Posterior cingulate gyrus (tissue), 11 donors: ENCODE data around the gene KRTAP4-3.
"Not testable (repeated sequence)": the region's sequence is repeated elsewhere in the genome, so short reads cannot be mapped to it uniquely, and the experiment has no call there.

Experiments used
- DNase-seq, 10 donors: peaks; one replicate each; pipeline versions ENCODE4 v3.0.0 to v3.0.0-alpha.2; 2020 to 2021; ENCODE audit warnings: mixed read lengths in 3 of 10
- intact Hi-C: fragments of 100-400 bp; cut with DNase I; formaldehyde crosslinking; loops from one replicate; pipeline ENCODE4 v1.15.1; 2023

Gene KRTAP4-3

DNA sequence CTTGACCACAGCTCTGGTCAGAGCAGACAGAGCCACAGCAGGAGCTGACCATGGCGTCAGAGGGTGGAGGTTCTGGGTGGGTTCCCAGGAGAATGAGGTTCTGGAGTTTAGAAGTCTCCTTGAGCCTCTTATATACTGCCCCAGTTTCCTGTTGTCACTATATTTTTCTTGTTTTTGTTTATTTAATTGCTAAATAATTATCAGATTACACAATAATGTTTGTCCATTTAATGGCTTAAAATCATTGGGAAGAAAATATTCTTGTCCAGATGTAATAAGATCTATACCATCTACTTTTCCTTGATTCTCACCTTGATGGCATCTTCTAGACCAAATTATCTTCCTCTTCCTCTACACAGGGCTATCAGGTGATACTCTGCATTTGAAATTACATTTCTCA, at the start of gene KRTAP4-3:
Gene KRTAP4-3 (minus strand): TSS at position 101 of the 400 bp plus-strand sequence. CDS start 49 bp downstream, at position 52.
- intact Hi-C loops = no loop called here
- DNase-seq = no peak

DNA sequence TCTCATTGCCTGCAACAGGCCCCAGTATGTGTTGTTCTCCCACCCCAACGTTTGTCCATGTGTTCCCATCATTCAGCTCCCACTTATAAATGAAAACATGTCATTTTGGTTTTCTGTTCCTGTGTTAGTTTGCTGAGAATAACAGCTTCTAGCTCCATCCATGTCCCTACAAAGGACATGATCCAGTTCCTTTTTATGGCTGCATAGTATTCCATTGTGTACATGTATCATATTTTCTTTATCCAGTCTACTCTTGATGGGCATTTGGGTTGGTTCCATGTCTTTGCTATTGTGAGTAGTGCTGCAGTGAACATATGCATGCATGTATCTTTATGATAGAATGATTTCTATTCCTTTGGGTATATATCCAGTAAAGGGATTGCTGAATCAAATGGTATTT, 47.7 kb upstream of the KRTAP4-3 start:
- intact Hi-C loops = no loop called here
- no peak for DNase-seq

DNA sequence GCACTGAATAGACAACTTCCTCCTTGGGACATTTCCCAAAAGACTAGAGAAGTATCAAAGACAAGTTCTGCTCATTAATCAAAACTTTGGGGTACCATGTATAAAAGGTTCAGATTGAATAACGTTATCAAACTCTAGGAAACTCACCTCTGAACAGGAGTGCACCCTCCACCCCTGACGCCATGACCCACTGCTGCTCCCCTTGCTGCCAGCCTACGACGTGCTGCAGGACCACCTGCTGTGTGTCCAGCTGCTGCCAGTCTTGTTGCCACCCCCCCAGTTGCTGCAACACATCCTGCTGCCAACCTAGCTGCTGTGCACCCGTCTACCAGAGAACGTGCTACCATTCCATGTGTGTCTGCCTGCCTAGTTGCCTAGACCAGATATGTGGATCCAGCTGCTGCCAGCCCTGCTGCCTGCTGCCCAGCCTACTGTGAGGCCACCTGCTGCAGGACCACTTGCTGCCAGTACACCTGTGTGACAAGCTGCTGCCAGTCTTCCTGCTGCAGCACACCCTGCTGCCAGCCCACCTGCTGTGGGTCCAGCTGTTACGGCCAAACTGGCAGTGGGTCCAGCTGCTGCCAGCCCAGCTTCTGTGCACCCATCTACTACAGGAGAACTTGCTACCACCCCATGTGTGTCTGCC, 44.6 kb upstream of the KRTAP4-3 start:
- intact Hi-C loops = no loop called here
- DNase-seq = no peak

DNA sequence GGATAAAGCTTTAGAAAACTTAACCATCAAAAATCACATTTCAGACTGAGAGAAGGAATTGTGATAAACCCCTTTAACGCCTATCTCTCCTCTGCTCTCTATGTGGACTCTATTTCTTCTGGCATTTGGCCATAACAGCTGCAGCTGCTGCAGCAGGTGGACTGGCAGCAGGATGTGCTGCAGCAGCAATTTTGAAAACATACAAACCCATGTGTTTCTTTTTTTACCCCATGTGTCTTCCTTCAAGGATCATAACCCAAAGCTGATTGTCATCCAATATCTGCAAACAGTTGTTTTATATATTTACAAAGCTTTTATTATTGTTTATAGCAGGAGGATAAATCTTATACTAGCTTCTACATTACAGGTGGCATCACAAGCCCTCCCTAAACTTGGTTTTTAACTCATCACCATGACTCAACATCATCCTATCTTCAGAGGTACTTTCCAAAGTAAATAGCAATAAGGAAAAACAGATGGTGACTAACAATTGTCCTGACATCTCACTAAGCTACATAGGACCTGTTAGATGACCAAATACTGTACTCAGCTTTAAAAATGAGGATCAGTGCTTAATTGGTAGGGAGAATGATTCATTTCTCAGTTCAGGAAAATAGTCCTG, 43.9 kb upstream of the KRTAP4-3 start:
- DNase-seq = no peak
- intact Hi-C loops = no loop called here

DNA sequence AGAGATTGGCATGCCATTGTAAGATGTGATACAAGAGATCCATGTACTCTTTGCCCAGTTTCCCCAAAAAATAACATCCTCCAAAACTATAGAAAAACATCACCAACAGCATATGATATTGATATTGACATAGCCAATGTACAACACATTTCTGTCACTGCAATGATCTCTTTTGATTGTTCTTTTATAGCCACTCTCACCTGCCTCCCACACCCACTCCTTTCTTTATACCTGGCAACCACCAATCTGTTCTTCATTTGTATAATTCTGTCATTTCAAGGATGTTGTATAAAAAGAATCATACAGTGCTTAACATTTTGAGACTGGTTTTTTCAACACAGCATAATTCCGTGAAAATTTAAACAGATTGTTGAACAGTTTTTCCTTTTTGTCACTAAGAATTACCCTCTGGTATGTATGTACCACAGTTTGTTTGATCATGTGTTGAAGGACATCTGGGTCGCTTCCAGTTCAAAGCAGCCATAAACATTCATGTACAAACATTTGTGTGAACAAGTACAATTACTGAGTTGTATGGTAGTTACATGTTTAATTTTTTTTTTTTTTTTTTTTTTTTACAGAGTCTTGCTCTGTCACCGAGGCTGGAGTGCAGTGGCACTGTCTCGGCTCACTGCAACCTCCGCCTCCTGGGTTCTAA, 31.5 kb upstream of the KRTAP4-3 start:
- intact Hi-C loops = no loop called here
- no peak for DNase-seq

DNA sequence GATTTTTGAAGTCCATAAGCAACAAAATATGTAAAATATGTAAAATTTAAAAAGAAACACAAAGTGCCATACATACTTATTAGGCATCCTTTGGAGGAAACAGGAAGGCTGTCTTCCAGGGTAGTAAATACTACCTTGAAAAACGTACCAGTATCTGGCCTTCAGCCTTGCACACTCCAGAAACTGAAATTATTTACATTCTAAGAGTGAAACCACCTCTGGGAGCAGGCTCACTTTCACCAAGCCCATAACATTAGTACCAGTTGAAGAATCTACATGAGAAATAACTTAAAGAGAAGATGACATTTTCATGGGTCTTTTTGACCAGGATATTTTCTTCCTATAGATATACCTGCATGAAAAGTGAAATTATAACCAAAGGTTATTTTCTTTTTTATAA, 28.0 kb upstream of the KRTAP4-3 start:
- intact Hi-C loops = no loop called here

DNA sequence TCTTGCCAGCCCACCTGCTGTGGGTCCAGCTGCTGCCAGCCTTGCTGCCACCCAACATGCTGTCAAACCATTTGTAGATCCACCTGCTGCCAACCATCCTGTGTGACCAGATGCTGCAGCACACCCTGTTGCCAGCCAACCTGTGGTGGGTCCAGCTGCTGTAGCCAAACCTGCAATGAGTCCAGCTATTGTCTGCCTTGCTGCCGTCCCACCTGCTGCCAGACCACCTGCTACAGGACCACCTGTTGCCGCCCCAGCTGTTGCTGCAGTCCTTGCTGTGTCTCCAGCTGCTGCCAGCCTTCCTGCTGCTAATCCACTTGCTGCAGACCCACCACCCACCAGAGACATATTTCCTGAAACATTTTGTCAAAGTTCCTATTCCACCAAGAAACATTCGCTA, 22.3 kb upstream of the KRTAP4-3 start:
- no peak for DNase-seq
- intact Hi-C loops = no loop called here

More for the DNA sequence above, 28.0 kb upstream of the KRTAP4-3 start:
- no peak for DNase-seq

DNA sequence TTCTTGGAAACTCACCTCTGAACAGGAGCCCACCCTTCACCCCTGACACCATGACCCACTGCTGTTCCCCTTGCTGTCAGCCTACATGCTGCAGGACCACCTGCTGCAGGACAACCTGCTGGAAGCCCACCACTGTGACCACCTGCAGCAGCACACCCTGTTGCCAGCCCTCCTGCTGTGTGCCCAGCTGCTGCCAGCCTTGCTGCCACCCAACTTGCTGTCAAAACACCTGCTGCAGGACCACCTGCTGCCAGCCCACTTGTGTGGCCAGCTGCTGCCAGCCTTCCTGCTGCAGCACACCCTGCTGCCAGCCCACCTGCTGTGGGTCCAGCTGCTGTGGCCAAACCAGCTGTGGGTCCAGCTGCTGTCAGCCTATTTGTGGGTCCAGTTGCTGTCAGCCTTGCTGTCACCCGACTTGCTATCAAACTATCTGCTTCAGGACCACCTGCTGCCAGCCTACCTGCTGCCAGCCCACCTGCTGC, 21.9 kb upstream of the KRTAP4-3 start, which contains the start of gene KRTAP9-1:
Gene KRTAP9-1 (plus strand): TSS at position 51 of the 482 bp plus-strand sequence. CDS start 0 bp downstream, at position 51.
- intact Hi-C loops, DNase-seq: not testable (repeated sequence)

DNA sequence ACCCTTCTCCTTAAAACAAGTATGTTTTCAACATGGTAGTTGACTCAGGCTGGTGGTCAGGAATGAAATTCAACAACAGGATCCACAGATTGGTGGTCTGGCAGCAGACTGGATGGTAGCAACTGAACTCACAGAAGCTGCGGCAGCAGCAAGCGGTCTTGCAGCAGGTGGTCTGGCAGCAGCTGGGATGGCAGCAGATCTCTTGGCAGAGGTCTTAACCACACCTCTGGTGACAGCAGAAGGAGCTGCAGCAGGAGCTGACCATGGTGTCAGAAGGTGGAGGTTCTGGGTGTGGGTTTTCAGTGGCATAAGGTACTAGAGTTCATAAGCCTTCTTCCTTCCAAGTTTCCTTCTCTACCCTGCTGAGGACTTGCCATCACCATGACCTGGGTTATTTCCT, 18.9 kb upstream of the KRTAP4-3 start:
- DNase-seq = no peak
- intact Hi-C loops = no loop called here

DNA sequence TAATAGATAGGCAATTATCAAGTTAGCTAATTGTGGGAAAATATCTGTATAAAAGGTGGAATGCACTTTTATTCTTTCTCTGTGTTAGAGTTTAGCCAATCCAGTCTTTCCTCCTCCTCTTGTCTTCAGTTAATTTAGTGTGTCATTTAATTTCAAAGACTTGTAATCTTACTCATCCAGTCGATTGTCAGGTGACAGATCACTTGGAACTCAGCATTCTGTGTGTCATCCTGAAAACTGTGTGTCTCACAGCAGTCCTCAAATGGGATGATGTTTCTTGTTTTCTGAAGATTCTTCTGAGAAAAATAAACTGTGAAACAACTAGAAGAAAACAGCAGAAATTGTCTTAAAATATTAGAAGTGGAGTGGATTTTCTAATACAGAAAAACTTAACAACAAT, 17.0 kb upstream of the KRTAP4-3 start:
- DNase-seq = no peak
- intact Hi-C loops = no loop called here

DNA sequence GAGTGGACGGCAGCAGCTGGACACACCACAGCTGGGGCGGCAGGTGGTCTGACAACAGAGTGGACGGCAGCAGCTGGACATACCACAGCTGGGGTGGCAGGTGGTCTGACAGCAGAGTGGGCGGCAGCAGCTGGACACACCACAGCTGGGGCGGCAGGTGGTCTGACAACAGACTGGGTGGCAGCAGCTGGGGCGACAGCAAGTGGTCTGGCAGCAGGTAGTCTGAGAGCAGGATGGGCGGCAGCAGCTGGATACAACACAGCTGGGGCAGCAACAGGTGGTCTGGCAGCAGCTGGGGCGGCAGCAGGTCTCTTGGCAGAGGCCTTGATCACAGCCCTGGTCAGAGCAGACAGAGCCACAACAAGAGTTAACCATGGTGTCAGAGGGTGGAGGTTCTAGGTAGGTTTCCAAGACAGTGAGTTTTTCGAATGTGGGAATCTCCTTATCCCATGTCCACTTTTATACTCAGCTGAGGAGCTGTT, 16.5 kb upstream of the KRTAP4-3 start, which contains the start of gene KRTAP4-1:
Gene KRTAP4-1 (minus strand): TSS at position 432 of the 482 bp plus-strand sequence. CDS start 57 bp downstream, at position 375.
- intact Hi-C loops = no loop called here
- no peak for DNase-seq

DNA sequence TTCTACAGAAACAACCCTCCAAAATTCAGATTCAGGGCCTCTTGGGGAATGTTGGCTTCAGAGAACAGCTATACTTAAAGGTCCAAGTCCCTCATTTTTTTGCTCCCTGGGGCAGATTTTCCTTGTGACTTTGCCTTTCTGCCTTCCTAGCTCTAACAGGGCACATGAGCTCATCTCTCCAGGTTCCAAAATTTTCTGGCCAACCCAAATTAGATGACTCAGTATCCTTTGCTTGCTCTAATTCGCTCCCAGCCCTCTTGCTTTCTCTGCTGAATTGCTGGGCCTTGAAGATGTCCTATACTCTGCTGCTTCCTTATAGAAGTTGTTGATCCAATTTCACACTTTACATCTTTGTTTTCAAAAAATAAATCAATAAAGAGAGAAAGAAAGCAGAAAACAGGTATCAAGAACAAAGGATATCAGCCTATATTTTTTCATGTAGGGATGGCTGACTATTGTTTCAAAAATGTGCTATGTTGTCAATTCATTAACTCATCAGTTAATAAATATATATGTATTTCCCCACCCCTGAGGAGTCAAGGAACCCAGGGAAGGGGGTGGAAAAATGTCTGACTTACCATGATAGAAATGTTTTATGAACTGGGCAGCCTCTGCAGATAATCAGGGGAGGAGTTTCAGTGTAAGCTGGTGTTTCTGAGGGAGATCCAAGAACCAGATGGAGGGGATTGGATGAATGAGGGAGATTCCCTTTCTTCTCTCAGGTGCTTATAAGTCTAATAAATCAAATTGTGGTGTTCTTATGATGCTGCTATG, 11.0 kb upstream of the KRTAP4-3 start:
- intact Hi-C loops = no loop called here

DNA sequence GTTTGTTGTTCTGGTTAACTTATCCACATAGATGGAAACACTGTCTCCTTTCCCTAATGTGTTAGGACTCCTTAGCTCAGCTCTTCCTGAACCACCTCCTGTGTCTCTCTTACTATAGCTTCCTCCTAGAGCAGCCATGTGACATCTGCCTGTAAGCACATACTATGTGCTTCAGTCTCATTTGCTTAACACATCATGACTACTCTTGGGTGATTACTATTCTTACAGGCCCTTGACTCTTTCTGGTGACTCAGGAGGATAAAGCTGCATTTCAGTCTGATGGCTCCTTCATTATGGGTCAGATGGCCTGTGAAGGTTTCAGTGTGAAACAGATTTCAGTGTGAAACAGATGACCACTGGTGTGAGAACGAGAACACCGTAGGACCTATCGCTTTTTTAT, 10.3 kb upstream of the KRTAP4-3 start:
- DNase-seq = no peak
- intact Hi-C loops = no loop called here

More for the DNA sequence above, 11.0 kb upstream of the KRTAP4-3 start:
- no peak for DNase-seq

DNA sequence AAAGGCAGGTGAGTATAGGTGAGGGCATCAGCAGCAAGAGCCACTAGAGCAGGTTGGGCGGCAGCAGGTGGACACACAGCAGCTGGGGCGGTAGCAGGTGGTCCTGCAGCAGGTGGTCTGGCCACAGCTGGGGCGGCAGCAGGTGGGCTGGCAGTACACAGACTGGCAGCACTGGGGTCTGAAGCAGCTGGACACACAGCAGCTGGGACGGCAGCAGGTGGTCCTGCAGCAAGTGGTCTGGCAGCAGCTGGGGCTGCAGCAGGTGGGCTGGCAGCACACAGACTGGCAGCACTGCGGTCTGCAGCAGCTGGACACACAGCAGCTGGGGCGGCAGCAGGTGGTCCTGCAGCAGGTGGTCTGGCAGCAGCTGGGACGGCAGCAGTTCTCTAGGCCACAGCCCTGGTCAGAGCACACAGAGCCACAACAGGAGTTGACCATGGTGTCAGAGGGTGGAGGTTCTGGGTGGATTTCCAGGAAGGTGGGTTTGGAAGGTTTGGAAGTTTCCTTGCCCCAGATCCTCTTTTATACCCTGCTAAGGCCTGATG, 9.8 kb upstream of the KRTAP4-3 start, which contains the start of gene KRTAP4-2:
Gene KRTAP4-2 (minus strand): TSS at position 495 of the 545 bp plus-strand sequence. CDS start 57 bp downstream, at position 438.
- intact Hi-C loops = no loop called here
- peak in 1 of 10 donors; percentile 77 for DNase-seq

DNA sequence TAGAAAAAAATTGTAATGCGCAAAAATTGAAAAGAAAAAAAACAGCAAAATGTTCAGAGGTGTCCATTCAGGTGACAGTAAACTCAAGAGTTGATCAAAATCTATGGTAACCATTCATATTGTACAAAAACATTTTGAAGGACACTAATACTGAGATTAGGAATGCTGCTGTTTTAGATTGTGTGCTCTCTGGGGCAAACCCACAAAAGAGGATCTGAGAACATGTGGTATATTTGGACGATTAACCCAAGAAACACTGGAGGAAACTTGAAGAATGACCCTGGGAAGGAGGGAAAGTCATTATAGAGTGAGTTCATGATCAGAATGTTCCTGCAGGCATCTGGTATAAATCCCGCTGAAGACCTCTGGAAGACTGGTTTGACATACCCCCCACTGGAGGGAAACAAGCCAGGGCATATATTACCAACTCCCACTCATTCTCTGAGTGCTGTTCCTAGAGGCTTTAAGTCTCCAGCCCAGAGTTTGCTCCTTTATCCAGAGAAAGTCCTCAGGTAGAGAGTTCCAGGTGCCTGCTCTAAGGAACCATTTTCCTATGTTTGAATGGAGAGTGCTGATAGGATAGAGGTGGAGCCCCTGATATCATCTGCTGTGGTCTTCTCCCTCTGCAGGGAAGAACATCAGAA, 8.8 kb upstream of the KRTAP4-3 start:
- intact Hi-C loops = no loop called here
- DNase-seq = no peak

DNA sequence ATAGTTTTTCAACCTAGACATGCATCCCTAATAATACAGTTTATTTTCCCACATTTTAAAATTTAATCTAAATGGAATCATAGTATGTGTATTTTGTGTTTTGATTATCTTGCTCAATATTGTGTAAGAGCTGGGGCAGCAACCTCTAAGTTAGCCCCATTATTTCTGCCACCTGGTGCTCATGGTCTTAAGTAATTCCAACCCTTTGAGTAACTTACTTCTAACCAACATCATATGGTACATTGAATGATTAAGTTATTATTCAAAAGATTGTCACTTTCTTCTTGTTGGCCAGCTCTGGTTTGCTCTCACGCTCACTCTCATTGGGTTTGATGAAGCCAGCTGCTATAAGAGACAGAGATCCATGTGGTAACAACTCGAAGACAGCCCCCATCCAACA, 3.9 kb upstream of the KRTAP4-3 start:
- no peak for DNase-seq
- intact Hi-C loops = no loop called here

DNA sequence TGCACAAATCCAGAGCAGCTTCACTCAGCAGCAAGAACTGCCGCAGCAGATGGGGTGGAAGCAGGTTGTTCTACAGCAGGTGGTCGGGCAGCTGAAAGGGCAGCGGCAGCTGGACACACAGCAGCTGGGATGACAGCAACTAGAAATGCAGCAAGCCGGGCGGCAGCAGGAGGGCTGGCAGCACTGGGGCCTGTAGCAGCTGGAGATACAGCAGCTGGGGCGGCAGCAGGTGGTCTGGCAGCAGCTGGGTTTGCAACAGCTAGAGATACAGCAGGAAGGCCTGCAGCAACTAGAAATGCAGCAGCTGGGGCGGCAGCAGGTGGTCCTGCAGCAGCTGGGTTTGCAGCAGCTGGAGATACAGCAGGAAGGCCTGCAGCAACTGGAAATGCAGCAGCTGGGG, 460 bp downstream of the KRTAP4-3 start:
- intact Hi-C loops = no loop called here
- no peak for DNase-seq

DNA sequence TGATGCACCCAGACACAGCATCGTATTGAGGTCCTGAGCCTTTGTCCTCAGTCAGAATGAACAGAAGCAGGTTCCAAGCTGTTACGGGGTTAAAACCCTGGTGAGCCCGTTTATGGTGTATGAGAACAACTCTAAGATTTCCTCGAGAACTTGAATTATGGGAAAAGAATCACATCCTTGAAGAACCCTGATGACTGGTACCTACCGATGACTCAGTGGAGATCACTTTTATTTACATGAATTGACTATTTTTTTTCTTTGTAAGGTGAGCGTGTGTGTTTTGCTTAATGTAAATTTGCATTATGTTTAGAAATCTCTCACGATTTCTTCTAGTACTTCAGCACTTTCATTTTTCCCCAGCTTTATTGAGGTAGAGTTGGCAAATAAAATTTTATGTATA, 4.2 kb downstream of the KRTAP4-3 start:
- intact Hi-C loops = no loop called here
- DNase-seq = no peak

DNA sequence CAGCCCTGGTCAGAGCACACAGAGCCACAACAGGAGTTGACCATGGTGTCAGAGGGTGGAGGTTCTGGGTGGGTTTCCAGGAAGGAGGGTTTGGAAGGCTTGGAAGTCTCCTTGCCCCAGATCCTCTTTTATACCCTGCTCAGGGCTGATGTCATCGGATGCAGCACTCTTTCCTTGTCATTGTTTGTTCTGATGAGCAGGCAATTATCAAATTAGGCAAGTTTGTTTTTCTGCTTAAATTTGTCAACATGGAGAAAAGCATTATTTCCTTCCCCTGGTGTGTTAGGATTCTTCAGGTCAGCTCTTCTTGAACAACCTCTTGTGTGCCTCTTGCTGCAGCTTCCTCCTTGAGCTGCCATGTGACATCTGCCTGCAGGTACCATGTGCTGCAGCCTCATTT, 7.4 kb downstream of the KRTAP4-3 start, which contains the start of gene KRTAP4-4:
Gene KRTAP4-4 (minus strand): TSS at position 101 of the 400 bp plus-strand sequence. CDS start 57 bp downstream, at position 44.
- intact Hi-C loops = no loop called here
- DNase-seq = no peak
